NCI-H2196 (cell line): ENCODE measurements around the gene SERGEF.

Experiments used
- DNase-seq: peaks from one replicate; lab custom pipeline; 2025; ENCODE audit not compliant: unreplicated experiment; lab: John Stamatoyannopoulos, UW

The SERGEF gene

DNA sequence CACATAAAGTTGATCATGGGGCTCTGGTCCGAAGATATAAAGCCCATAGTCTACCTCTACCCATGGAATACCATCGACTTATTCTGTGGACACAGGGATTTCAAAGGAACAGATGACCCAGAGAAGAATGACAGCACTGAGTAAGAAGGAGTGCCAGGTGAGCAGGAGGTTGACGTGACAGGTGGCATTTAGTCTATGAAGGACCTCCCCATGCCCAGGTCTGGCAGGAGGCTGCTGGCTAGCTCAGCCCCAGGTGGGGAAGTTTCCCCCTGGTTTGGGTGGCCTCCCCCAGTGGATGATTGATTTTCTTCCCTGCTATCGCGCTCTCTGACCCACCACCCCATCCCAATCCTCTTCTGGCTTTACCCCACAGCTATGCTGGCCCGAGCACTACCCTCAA lies 239.2 kb downstream of the SERGEF start:
- no peak for DNase-seq

- DNase-seq = no peak
These were observed 239.9 kb downstream of the SERGEF start for GRCh38 chr11:17772704-17773600.

- DNase-seq = no peak
These were observed 240.9 kb downstream of the SERGEF start for GRCh38 chr11:17771841-17772401.

DNA sequence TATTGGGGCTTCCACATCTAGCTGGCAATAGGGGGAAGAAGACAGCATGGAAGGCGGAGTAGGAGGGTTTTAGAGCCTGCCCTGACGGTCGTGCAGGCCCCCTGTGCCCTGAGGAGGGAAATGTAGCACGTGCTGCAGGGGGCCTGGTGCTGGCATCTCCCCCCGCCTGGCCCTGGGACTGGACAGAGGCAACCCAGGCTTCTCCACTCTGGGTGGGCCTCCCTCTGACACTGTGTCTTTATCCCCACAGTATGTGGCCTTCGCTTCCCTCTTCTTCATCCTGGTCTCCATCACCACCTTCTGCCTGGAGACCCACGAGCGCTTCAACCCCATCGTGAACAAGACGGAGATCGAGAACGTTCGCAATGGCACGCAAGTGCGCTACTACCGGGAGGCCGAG lies 241.4 kb downstream of the SERGEF start:
- no peak for DNase-seq

- DNase-seq = no peak
These were observed 241.9 kb downstream of the SERGEF start for GRCh38 chr11:17770917-17771316.

- DNase-seq = peak; percentile 76
These were observed 242.7 kb downstream of the SERGEF start for GRCh38 chr11:17770048-17770652.

DNA sequence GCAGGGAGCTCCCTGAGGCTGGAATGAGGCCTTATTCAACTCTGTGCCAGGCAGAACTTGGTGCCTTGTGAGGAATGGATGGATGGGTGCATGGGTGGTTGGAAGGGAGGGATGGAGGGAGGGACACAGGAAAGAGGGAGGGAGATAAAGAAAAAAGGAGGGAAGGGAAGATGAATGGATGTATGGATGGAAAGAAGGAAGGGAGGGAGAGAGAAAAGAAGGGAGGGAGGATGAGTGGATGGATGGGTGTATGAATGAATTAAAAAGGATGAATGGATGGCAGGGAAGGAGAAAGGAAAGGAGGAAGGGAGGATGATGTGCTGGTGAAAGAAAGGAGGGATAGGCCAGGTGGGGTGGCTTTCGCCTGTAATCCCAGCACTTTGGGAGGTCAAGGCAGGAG lies 243.6 kb downstream of the SERGEF start:
- no peak for DNase-seq

DNA sequence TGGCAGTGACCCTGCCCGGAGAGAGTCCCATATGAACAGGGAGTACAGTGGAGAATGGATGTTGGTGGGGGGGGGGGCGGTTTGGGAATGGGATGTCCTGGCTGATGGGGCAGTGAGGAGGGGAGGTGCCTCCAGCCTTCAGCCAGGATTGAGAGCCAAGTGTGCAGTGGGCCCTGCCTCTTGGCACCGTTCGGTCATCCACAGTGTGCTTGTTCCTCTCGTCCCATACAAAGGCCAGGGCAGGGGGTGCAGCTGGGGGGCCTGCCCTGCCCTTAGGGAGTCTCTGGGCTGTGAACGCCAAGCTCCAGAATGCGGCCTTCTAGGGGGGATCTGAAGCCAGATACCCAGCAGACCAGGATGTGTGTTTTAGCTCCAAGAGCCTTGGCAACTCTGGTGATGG lies 244.3 kb downstream of the SERGEF start:
- no peak for DNase-seq

DNA sequence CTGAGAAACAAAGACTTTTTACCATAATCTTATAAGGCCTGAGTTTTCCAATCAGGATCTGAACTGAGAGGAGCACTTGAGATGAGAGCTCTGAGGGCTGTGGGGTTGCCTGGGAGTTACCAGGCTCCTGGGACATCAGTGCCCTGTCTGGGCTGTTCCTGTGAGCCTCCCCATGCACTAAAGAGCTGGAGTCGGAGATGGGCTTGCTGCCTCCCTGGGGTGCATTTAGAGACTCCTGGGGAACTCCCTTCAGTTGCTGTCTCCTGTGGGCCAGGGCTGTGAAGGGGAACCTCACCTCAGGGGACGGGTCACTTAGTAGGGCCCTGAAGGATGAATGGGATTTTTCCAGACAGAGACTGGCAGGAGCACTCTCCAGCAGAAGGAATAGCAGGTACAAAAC lies 244.9 kb downstream of the SERGEF start:
- DNase-seq = no peak

GRCh38 chr11:17767301-17767885 lies 245.5 kb downstream of the SERGEF start:
- DNase-seq = no peak

DNA sequence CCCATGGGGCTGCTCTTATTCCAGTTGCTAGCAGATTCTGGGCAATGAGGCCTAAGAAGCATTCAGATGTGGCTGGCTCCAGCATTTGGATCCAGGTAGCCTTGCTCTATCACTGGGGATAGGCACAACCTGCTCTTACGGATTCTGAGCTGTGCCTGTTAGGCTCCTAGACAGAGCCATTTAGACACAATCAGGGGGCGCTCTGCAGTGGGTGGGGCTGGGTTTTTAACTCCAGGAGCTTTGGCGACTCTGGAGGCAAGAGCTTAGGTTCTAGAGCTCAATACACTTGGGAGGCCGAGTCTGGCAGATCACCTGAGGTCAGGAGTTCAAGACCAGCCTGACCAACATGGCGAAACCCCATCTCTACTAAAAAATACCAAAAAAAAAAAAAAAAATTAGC lies 246.3 kb downstream of the SERGEF start:
- no peak for DNase-seq

DNA sequence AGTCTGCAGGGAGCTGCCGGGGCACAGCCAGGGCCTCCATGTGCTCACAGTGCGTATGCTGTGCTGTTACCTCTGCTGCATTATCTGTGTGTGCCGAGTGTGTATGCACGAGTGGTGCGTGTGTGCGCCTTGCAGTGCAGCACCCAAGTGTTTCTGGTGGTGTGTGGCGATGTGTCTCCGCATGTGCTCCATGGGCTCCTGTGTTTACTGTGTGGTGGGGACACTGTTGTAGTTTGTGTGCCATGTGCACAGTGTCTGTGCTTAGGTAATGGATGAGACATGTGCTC lies 246.8 kb downstream of the SERGEF start:
- DNase-seq = no peak

DNA sequence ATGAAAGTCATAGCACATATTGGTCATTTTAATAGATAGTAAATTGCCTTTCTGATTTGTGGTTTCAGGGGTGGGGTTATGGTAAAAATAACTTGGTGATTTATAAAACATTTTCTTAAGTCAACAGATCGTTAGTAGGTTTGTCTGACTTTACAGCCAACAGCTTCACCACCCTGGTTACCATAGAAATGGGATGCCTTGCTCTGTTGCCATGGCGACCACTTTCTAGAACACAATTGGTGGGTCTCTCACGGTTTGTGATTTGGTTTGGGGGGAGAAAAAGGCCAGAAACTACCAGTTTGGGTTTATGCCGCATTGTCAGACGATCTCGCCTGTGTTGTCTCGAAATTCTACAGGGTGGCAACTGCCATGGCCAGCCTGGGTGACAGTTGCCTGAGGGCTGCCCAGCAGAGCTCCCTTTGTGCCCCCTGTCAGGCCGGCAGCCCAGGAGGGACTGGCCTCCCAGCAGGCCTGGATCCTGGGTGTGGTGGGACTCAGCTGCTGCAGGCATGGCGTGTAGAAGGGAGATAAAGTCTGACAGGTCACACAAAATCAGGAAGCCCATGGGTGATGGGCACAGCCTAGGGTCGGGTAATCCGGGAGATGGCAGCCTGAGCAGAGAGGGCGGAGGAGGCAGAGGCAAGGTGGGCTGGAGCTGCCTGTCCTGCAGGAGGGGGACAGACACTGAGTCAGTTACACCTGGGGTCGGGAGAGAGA lies 247.3 kb downstream of the SERGEF start:
- peak; percentile 8 for DNase-seq

- DNase-seq = no peak
These were observed 248.2 kb downstream of the SERGEF start for GRCh38 chr11:17764446-17765218.

DNA sequence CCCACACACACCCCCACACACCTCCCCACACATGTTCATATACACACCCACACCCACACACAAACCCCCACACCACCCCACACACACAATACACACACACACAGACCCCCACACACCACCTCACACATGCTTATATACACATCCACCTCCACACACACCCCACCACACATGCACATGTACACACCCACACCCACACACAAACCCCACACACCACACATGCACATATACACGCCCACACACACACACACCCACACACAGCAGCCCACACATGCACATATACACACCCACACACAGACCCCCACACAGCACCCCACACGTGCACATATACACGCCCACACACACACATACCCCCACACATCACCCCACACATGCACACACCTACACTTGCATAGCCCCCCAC lies 249.1 kb downstream of the SERGEF start:
- DNase-seq = no peak

- no peak for DNase-seq
These were observed 249.6 kb downstream of the SERGEF start for GRCh38 chr11:17763244-17763643.

DNA sequence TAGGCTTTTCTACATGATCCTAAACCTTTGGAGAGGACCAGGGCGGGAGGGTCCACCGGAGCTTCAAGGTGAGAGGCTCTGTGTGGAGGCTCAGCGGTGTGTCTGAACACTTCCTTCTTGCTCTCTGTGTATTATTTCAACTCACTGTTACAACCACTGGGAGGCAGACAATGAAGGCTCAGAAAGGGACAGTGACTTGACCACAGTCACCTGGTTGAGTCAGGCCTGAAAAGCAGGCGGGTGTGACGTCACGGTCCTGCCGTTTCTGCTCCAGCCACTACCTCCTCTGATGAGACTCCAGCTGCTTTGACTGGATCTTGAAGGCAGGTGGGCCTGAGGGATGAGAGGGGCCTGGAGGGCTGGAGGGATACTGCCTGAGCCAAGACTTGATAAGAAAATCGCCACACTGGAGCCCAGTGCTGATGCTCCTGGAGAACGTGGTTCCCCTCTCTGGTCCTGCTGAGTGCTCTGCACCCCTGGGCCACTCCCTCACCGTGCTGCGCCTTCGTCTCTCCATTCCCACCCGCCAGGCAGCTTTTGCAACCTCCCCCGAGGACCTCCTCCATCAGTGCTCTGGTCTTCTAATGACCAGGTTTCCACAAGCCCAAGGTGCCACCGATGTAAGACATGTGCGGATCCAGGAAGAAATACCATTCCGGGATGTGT lies 250.4 kb downstream of the SERGEF start:
- no peak for DNase-seq

DNA sequence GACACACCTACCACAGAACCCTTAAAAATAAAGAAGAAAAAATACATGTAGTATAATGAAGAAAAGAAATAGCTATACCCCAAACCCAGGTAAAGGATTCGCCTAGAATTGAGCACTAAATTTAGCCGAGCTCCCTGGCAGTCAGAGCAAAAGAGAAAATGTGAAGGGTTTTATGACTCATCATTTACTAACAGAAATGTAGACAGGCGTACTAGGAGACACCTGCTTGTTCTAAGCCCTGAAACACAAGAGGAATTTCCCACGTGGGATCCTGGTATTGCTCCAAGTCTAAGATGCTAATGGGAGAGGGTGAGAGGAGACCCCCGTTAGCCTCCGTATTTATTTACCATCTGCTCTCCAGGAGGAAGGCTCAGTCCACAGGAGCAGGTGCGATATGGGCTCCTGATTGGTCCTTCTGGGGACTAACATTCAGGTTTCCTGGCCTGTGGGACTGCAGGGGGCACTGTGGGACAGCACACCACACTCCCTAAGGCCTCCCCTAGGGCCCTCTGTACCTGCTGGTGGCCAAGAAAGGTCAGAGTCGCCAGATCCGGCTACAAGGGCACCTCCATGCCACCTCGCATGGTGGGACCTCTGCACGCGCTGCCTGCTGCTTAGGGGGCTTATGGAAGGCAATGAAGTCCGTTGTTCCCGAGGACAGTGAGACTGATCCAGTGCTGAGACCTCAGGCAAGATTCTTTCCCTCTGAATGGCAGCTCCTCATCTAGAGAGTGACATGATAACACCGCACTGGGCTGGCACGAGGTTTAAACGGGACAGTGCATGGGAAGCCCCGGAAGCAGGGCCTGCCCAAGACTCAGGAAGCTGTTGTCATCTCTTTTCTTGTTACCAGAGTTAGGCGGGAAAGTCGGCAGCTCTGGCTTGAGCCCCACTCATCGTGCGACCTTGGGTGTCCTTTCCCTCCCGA lies 252.5 kb downstream of the SERGEF start:
- DNase-seq = peak; percentile 82

GRCh38 chr11:17755891-17756290 lies 257.0 kb downstream of the SERGEF start:
- no peak for DNase-seq
